ENCODE measurements around the gene OBP2A.
"Not testable (repeated sequence)": the region's sequence is repeated elsewhere in the genome, so short reads cannot be mapped to it uniquely, and the experiment has no call there.

OBP2A gene

DNA sequence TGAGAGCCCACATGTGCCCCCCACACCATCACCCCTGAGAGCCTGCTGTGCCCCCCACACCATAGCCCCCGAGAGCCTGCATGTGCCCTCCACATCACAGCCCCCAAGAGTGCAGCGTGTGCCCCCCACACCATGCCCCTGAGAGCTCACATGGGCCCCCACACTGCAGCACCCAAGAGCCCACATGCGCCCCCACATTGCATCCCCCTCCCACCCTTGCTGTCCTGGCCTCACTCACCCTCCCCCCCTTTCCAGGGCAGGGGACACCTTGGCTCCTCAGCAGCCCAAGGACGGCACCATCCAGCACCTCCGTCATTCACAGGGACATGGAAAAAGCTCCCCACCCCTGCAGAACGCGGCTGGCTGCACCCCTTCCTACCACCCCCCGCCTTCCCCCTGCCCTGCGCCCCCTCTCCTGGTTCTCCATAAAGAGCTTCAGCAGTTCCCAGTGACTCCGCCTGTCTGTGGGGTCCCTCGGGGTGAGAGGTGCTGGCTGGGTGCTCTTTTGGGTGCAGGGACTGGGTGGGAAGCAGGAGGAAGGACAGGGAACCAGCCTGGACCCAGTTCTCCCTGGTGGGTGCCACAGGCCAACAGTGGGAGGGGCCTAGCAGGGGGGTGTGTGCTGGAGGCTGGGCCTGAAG lies 19.7 kb upstream of the OBP2A start:
- TF ChIP-seq, protein P1, sequence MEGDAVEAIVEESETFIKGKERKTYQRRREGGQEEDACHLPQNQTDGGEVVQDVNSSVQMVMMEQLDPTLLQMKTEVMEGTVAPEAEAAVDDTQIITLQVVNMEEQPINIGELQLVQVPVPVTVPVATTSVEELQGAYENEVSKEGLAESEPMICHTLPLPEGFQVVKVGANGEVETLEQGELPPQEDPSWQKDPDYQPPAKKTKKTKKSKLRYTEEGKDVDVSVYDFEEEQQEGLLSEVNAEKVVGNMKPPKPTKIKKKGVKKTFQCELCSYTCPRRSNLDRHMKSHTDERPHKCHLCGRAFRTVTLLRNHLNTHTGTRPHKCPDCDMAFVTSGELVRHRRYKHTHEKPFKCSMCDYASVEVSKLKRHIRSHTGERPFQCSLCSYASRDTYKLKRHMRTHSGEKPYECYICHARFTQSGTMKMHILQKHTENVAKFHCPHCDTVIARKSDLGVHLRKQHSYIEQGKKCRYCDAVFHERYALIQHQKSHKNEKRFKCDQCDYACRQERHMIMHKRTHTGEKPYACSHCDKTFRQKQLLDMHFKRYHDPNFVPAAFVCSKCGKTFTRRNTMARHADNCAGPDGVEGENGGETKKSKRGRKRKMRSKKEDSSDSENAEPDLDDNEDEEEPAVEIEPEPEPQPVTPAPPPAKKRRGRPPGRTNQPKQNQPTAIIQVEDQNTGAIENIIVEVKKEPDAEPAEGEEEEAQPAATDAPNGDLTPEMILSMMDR (IDR thresholded peaks at IDR 0.05; ENCODE audit: extremely low read depth, missing control alignments): no peak
- DNase-seq (ENCODE audit: low spot score): no peak

DNA sequence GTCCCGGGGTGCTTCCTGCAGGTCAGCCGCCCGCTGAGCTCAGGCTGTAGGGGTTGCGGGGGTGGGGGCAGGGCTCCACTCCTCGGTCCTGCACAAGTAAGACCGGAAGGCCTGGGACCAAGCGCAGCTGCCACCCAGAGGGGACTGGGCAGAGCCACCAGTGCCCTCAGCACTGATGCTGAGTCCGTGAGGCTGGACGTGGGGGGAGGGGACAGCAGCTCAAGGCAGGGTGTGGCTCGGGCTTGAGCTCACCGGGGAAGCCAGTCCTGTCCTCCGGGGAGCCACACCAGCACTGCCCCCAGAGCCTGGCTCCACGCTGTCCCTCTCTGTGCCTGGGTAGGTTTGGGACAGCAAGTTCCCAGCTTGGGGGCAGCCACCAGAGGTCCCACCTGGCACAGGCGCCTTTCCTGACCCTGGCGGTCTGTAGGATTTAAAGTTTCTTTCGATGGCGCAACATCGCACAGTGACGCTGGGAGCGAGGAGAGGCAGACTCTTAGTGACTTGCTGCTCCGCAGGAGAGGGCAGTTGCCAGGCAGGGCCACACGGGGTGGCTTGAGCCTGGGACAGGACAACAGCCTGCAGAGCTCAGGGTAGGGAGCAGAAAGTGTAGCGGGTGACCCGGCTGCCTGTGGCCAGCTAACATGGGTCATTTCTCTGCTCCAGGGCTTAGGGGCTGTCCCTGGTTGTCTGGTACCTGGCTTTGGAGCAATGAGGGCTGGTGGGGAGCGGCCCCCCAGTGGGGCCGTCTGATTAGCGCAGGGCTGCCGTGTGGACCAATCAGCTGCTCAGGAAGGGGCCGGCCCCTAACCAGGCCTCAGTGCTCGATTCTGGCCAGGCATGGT lies 19.0 kb upstream of the OBP2A start:
- no peak for DNase-seq (ENCODE audit: low spot score)
- TF ChIP-seq, protein P1 (IDR thresholded peaks at IDR 0.05; ENCODE audit: extremely low read depth, missing control alignments): no peak

DNA sequence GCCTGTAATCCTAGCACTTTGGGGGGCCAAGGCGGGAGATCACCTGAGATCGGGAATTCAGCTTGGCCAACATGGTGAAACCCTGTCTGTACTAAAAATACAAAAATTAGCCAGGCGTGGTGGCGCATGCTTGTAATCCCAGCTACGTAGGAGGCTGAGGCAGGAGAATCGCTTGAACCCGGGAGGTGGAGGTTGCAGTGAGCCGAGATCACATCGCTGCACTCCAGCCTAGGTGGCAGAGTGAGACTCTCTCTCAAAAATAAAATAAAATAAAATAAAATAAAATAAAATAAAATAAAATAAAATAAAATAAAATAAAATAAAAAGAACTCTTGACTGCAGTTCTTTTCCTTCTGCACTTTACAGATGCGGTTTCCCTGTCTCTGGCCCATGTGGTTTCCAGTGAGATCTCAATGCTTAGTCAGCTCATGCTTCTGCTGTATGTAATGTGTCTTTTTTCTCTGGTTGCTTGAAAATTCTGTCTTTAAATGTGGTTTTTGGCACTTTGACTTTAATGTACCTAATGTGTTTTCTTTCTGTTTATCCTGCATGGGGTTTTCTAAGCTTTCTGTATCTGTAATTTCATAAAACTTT lies 17.0 kb upstream of the OBP2A start:
- not testable (repeated sequence) for DNase-seq (ENCODE audit: low spot score)

DNA sequence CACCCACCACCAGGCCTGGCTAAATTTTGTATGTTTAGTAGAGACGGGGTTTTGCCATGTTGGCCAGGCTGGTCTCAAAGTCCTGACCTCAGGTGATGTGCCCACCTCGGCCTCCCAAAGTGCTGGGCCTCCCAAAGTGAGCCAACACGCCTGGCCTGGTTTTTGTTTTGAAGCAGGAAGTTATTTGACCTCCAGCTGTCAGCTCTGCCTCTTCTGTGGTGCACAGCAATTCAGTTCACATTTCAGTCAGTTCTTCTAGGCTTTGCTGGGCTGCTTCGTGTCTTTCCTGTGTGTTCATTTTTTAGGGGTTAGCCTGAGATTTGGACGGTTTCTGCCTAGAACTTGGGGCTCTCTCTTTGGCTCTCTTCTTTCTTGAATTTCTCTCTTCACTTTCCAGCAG lies 15.8 kb upstream of the OBP2A start:
- DNase-seq (ENCODE audit: low spot score): no peak
- TF ChIP-seq, protein P1 (IDR thresholded peaks at IDR 0.05; ENCODE audit: extremely low read depth, missing control alignments): no peak

DNA sequence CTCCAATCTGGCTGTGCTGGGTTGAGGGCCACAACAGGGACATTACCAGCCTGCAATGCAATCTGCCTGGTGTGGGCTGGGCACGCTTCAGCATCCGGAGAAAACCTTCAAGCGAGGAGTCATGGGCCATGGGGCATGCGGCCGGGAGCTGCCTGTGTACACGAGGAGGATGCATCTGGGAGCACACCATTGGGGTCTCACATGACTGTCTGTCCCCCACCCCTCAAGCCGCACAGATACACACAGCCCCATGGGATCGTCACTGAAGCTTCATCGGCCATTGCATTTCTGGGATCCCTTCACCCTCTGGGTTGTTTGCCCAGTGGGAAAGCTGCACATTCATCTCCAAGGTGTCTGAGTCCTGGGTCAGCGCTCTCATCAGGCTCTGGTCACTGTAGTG lies 14.8 kb upstream of the OBP2A start:
- DNase-seq (ENCODE audit: low spot score): no peak
- TF ChIP-seq, protein P1 (IDR thresholded peaks at IDR 0.05; ENCODE audit: extremely low read depth, missing control alignments): no peak

DNA sequence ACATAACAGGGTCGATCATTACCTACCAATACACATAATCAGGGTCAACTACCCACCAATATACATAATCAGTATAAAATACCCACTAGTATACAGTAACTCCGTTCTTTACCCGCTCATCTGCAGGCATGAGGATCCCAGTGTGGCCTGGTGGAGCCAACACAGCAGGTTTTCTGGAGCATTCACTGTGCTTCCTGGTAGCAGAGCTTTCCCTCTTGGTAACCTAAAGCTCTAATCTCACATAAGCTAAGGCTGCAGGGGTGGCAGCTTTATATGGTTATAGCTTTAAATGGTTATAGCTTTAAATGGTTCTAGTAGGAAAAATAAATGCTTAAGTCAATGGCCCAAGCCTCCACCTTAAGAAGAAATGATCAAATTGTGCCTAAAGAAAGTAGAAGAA lies 12.8 kb upstream of the OBP2A start:
- DNase-seq (ENCODE audit: low spot score): no peak
- TF ChIP-seq, protein P1 (IDR thresholded peaks at IDR 0.05; ENCODE audit: extremely low read depth, missing control alignments): no peak

DNA sequence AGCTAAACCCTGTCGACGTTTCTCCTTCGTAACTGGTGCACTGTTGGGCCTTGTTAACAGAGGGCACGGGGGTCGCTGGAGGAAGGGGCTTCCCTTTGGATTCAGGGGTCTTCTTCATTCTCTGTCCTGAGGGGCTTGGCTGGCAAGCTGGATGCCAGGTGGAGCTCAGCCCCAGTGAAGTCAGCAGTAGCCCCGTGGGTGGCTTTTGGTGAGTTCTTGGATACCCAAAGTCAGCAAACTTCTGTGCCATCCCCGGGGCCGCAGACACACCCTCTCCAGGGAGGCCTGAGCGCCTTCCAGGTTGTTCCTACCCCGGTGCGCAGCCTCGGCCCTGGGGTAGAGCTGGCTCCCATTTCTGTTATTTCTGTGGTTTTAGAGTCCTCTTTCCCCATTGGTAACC lies 12.3 kb upstream of the OBP2A start:
- DNase-seq (ENCODE audit: low spot score): no peak

DNA sequence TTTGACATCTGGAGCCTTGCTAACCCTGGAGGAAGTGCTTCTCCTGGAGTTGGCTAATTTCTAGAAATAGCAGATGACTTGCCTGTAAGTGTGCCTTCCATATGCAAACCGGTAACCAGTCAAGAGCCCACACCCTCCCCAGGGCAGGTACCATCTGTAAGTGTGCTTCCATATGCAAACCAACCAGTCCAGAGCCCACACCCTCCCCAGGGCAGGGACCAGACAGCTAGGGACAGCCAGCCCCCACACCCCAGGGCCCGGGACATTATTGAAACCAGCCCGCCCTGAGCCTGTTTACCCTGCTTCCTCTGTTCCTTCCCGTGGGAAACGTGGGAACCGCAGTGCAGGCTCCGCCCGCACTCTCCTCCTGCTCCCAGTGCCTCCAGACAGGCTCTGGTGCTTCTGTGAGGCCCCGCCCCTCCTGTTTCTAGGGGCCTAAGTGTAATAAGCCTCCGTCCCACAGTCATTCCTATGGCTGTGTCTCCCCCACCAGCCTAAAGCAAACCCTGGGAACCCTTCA lies 11.7 kb upstream of the OBP2A start:
- DNase-seq (ENCODE audit: low spot score): not testable (repeated sequence)

More for the DNA sequence above, 12.3 kb upstream of the OBP2A start:
- TF ChIP-seq, protein P1 (IDR thresholded peaks at IDR 0.05; ENCODE audit: extremely low read depth, missing control alignments): no peak

DNA sequence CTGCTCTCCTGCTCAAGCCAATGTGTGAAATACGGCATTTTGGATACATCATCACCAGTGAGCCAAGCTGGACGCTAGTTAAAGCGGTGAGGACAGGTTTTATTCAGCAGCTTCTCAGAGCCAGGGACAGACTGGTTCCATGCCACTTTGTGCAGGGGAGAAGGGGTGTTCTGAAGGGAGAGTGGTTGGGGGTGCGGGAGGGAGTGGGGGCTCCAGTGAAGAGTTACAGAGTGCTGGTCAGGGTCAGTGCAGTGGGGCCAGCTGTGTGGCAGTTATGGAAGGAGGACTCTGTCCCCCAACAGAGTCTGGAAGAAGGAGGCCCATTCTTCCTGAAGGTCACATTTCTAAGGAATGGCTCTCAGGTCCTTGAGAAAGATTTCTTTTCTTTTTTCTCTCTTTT lies 11.1 kb upstream of the OBP2A start:
- not testable (repeated sequence) for DNase-seq (ENCODE audit: low spot score)

DNA sequence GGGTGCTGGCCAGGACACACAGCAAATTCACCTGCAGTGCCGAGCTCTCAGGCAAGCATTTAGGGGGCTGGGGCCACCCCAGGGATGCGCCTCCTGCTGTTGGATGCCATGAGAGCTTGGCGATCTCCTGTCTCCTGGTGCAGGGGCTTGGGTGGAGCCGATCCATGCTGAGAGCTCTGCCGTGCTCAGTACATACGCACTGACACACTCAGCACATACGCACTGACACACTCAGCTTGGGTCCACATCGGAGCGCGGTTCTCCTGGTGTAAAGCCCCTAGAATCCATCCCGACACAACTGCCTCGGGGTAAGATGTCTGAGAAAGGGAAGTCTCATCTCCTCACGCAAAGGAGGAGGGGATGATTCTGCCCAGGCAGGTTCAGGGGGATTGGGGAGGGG lies 10.3 kb upstream of the OBP2A start:
- not testable (repeated sequence) for DNase-seq (ENCODE audit: low spot score)

All from GM20000 (cell line).